Mammary epithelial cell (primary cell): Measurements from ENCODE around the gene DCAF16.

ENCODE experiments used
- EZH2 ChIP-seq: IDR thresholded peaks from 2 replicates; pipeline ENCODE4 v1.6.1; 2012; ENCODE audit warnings: low read length, inconsistent platforms, borderline replicate concordance
- TF ChIP-seq, protein P1 (sequence below), 2 donors: IDR thresholded peaks in 1 of 2; conservative IDR thresholded peaks in 1 of 2; 2 replicates each; pipeline ENCODE4 v1.5.1; 2011 to 2012; ENCODE audit warnings: inconsistent platforms in 2 of 2, low read length in 2 of 2, mild to moderate bottlenecking in 2 of 2, control low read depth in 1 of 2, low read depth in 1 of 2; ENCODE audit not compliant: insufficient read depth in 1 of 2; ENCODE audit errors: extremely low read depth in 1 of 2

DNA sequence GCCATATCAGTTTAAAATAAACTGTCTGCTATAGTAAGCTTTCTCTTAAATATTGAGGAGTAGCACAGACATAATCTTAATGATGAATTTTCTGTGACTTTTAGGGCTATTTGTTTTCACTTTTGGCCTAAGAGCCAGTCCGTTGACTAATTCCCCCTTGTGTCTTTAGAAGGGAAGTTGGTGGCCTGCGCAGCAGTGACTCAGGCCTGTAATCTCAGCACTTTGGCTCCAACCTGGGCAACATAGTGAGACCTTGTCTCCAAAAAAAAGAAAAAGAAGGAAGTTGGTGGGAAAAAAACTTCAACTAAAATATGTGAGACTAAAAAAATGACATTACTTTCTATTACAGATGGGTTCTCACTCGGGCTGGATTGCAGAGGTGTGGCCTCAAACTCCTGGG, 3.6 kb upstream of the DCAF16 start:
- TF ChIP-seq, protein P1, sequence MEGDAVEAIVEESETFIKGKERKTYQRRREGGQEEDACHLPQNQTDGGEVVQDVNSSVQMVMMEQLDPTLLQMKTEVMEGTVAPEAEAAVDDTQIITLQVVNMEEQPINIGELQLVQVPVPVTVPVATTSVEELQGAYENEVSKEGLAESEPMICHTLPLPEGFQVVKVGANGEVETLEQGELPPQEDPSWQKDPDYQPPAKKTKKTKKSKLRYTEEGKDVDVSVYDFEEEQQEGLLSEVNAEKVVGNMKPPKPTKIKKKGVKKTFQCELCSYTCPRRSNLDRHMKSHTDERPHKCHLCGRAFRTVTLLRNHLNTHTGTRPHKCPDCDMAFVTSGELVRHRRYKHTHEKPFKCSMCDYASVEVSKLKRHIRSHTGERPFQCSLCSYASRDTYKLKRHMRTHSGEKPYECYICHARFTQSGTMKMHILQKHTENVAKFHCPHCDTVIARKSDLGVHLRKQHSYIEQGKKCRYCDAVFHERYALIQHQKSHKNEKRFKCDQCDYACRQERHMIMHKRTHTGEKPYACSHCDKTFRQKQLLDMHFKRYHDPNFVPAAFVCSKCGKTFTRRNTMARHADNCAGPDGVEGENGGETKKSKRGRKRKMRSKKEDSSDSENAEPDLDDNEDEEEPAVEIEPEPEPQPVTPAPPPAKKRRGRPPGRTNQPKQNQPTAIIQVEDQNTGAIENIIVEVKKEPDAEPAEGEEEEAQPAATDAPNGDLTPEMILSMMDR (conservative IDR thresholded peaks at IDR 0.05 in 1 of 2, IDR thresholded peaks at IDR 0.05 in 1 of 2; ENCODE audit: extremely low read depth in 1 of 2, insufficient read depth in 1 of 2, low read depth in 1 of 2, low read length in 2 of 2), result no peak
- TF ChIP-seq EZH2, result no peak
